VCaP (cell line): ENCODE data around the gene GPATCH11.

Experiments used
- H3K27ac ChIP-seq: fragments of 450-650 bp; 2 replicates; pipeline ENCODE4 v1.5.1; 2017
- CTCF ChIP-seq: fragments of 450-650 bp; conservative IDR thresholded peaks from 2 replicates; pipeline ENCODE4 v1.5.1; 2017; ENCODE audit warnings: mild to moderate bottlenecking, moderate library complexity

The GPATCH11 gene

DNA sequence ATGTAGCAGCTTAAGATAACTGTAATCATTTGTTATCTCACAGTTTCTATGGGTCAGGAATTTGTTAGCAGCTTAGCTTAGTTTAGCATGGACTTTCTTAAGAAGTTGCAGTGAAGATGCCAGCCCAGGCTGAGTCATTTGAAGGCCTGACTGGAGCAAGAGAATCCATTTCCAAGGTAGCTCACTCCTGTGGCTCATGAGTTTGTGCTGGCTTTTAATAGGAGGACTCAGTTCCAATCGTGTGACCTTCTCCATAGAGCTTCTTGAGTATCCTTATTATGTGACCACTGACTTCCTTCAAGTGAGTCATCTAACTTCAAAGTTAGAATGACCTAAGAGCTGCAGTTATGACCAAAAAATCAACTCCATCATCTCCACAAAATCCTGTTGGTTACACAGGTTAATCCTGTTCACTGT, 1.4 kb downstream of the GPATCH11 start:
- TF ChIP-seq CTCF: no peak

DNA sequence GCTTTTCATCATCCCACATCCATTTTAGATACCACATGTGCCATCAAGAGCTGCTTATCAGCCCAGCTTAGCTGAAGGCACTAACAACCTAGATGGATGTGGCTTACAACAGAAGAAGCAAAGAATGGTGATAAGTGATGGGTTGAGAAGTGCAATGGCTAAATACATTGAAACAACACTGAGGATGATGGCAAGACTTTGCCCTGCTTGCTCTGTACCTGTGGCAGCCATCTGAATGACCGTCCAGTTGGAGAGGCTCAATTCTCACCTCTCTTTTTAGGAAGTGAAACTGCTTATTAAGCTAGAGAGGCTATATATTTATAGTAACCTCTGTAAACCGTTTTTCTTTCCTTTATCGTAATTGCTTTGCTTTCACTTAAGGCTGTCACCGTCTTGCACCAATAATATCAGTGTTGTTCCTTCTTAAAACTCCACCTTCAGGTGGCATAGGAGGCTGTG, 5.7 kb downstream of the GPATCH11 start:
- TF ChIP-seq CTCF: no peak
- no peak overlapping the region for H3K27ac ChIP-seq

More for the DNA sequence above, 1.4 kb downstream of the GPATCH11 start:
- no peak overlapping the region; the same call in 1 of the 2 replicates for H3K27ac ChIP-seq

GRCh38 chr2:37091873-37092272, 7.6 kb downstream of the GPATCH11 start:
- TF ChIP-seq CTCF: no peak
- no peak overlapping the region for H3K27ac ChIP-seq

DNA sequence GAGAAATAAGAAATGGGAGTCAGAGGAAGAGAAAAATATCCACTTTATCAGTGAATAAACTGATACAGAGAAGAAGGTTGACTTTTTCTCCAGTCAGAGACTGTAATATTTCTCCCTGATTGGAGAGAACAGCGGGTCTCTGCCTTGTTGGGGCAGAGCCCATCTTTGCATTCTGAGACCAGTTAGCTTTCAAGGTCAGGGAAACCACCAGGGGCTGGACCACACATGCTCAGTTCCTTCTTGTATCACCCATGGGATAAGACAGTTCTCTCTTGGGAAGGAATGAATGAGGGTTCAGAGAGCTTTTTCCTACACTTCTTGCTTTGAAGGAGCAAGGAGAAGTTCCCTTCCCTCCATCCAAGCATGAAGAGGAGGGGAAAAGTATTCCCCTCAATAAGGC, 12.2 kb downstream of the GPATCH11 start:
- TF ChIP-seq CTCF: no peak
- no peak overlapping the region for H3K27ac ChIP-seq

DNA sequence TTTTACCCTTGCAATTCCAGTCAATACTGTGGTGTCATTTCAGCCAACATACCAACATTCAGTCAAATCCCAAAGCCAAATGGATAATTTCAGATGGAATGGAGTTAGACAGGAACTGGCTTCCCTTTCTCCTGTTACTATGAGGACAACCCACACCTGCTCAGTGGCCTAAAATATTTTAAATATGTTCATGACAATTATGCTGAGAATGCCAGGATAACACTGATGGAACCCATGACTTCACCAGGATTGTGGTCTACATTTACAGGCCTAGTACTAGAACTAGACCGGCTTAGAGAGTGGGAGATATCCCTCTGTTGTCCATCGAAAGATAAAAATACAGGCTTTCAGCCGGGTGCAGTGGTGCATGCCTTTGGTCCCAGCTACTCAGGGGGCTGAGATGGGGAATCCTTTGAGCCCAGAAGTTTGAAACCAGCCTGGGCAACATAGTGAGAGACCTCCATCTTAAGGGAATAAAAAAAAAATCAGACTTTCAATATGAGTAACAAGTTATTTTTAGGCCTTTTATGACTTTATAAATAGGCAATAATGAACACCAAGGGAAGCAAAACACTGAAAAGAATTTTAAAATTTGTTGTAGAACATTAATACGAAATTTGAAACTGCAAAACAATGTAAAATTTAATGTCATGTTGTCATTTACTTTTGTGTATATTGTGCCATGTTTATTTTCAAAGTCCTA, 14.2 kb downstream of the GPATCH11 start:
- H3K27ac ChIP-seq: no peak overlapping the region
- no peak for TF ChIP-seq CTCF

- H3K27ac ChIP-seq: no peak overlapping the region
- TF ChIP-seq CTCF: no peak
Observed at GRCh38 chr2:37100054-37100453, 15.7 kb downstream of the GPATCH11 start.

DNA sequence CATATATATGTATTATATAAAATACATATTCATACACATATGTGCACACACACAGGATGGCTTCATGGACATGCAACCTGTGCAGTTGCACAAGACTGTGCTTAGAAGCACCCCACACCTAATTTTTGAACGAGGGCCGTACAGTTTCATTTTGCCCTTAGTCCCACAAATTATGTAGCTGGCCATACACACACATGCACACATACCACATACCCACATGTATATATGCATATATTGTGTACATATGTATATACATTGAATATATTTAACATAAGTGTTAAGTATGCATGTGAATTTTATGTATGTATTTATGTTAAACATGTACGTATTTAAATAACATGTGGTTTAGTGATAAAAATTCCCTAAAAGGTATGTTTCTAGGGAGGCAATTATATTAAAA, 18.3 kb downstream of the GPATCH11 start:
- no peak overlapping the region for H3K27ac ChIP-seq
- no peak for TF ChIP-seq CTCF
